Tibial artery (tissue), 4 donors: ENCODE data around the gene TCF4.

ENCODE experiments used
- DNase-seq, 2 donors: peaks; one replicate each; pipeline ENCODE4 v3.0.0-alpha.2; 2019
- H3K27ac ChIP-seq, 2 donors: fragments of 200-600 bp; sonication (generic) in 1 of 2; 1 replicate in 1 of 2; 2 replicates in 1 of 2; pipeline ENCODE4 v1.5.1; 2018 to 2019; ENCODE audit warnings: mild to moderate bottlenecking in 1 of 2
- H3K27me3 ChIP-seq, 2 donors: fragments of 200-600 bp; sonication (generic) in 1 of 2; one replicate each; pipeline versions ENCODE4 v1.5.1 to v1.6.0; 2016 to 2019
- H3K36me3 ChIP-seq, 3 donors: fragments of 200-600 bp; sonication (generic) in 2 of 3; one replicate each; pipeline ENCODE4 v1.5.1; 2016 to 2019; ENCODE audit warnings: mild to moderate bottlenecking in 2 of 3
- H3K4me1 ChIP-seq, 4 donors: fragments of 200-600 bp; sonication (generic) in 2 of 4; 1 replicate in 3 of 4; 2 replicates in 1 of 4; pipeline ENCODE4 v1.5.1; 2016 to 2019
- H3K4me3 ChIP-seq, 2 donors: fragments of 200-600 bp; sonication (generic) in 1 of 2; 1 replicate in 1 of 2; 2 replicates in 1 of 2; pipeline ENCODE4 v1.5.1; 2018 to 2019; ENCODE audit warnings: mild to moderate bottlenecking in 2 of 2
- H3K9me3 ChIP-seq, 3 donors: fragments of 200-600 bp; sonication (generic) in 1 of 3; one replicate each; pipeline ENCODE4 v1.5.1; 2016 to 2019
- CTCF ChIP-seq, 2 experiments: fragments of 200-600 bp in 1 of 2; fragments of 450-650 bp in 1 of 2; IDR thresholded peaks; one replicate each; pipeline ENCODE4 v1.5.1; 2017 to 2019; ENCODE audit warnings: antibody characterized with exemption in 2 of 2, mild to moderate bottlenecking in 1 of 2, moderate library complexity in 1 of 2
- intact Hi-C: fragments of 100-400 bp; cut with DNase I; formaldehyde crosslinking; loops from one replicate; pipeline ENCODE4 v1.15.0; 2023; ENCODE audit warnings: low total_unique reads

TCF4 gene

GRCh38 chr18:55418439-55418838 is 169.6 kb downstream of the TCF4 start:
- H3K27ac ChIP-seq = no peak overlapping the region
- no peaks in the 10 kb centered on the region for H3K36me3 ChIP-seq
- H3K27me3 ChIP-seq = no peaks in the 10 kb centered on the region
- no peaks in the 10 kb centered on the region for H3K4me1 ChIP-seq
- TF ChIP-seq CTCF (IDR thresholded peaks at IDR 0.05) = no peak
- H3K4me3 ChIP-seq = no peak overlapping the region
- intact Hi-C loops = loop anchor here (10.0 kb wide), 2 partner anchors 366 to 1236 kb away; partner anchors contain the start of gene WDR7
- no peak for DNase-seq
- H3K9me3 ChIP-seq = no peaks in the 10 kb centered on the region

GRCh38 chr18:55416791-55417190 is 171.2 kb downstream of the TCF4 start:
- no peak for DNase-seq
- Histone ChIP-seq H3K4me3 (no peak overlapping the region), H3K4me1 (no peaks in the 10 kb centered on the region), H3K27ac (no peak overlapping the region), H3K9me3 (no peaks in the 10 kb centered on the region), H3K36me3 (no peaks in the 10 kb centered on the region), H3K27me3 (no peaks in the 10 kb centered on the region)
- intact Hi-C loops = loop anchor here (10.0 kb wide), 2 partner anchors 368 to 1238 kb away; partner anchors contain the start of gene WDR7
- no peak for TF ChIP-seq CTCF (IDR thresholded peaks at IDR 0.05)

GRCh38 chr18:55415258-55415871 is 172.6 kb downstream of the TCF4 start:
- Histone ChIP-seq H3K9me3 (no peaks in the 10 kb centered on the region), H3K4me1 (no peaks in the 10 kb centered on the region), H3K36me3 (no peaks in the 10 kb centered on the region), H3K27me3 (no peaks in the 10 kb centered on the region), H3K27ac (no peak overlapping the region), H3K4me3 (no peak overlapping the region)
- intact Hi-C loops = loop anchor here (10.0 kb wide), 2 partner anchors 369 to 1239 kb away; partner anchors contain the start of gene WDR7
- peak; percentile 82 to 85 for TF ChIP-seq CTCF (IDR thresholded peaks at IDR 0.05)
- peak; percentile 88 to 94 for DNase-seq

- Histone ChIP-seq H3K9me3 (no peaks in the 10 kb centered on the region), H3K4me3 (no peak overlapping the region), H3K36me3 (no peaks in the 10 kb centered on the region), H3K4me1 (no peaks in the 10 kb centered on the region), H3K27me3 (no peaks in the 10 kb centered on the region), H3K27ac (no peak overlapping the region)
- no peak for DNase-seq
- no peak for TF ChIP-seq CTCF (IDR thresholded peaks at IDR 0.05)
- intact Hi-C loops = loop anchor here (10.0 kb wide), 2 partner anchors 370 to 1240 kb away; partner anchors contain the start of gene WDR7
Observed at GRCh38 chr18:55414475-55414874, 173.5 kb downstream of the TCF4 start.

- no peak overlapping the region for H3K27ac ChIP-seq
- no peak for DNase-seq
- H3K4me1 ChIP-seq = no peaks in the 10 kb centered on the region
- intact Hi-C loops = loop anchor here (10.0 kb wide), 2 partner anchors 371 to 1241 kb away; partner anchors contain the start of gene WDR7
- H3K9me3 ChIP-seq = no peaks in the 10 kb centered on the region
- no peak overlapping the region for H3K4me3 ChIP-seq
- H3K36me3 ChIP-seq = no peaks in the 10 kb centered on the region
- TF ChIP-seq CTCF (IDR thresholded peaks at IDR 0.05) = no peak
- H3K27me3 ChIP-seq = no peaks in the 10 kb centered on the region
Observed at GRCh38 chr18:55413474-55413873, 174.5 kb downstream of the TCF4 start.
